Subcutaneous adipose tissue (tissue), 4 donors: ENCODE measurements around the gene PRR7. TPM values are rescaled to one million over a fixed set of nuclear protein-coding genes. Genes with fewer than 3 reads are reported as not detected.

Source experiments
- total RNA-seq, 4 donors: library from RNA; depleted of rRNA; stranded (reverse); fragments of >200 nt; gene quantifications; one replicate each; pipeline ENCODE4 v1.1.0, GENCODE V29; 2016
- TF ChIP-seq, protein P1 (sequence below): fragments of 450-650 bp; IDR thresholded peaks from one replicate; pipeline ENCODE4 v1.5.1; 2016; ENCODE audit warnings: low read depth, mild to moderate bottlenecking, control low read depth, antibody characterized with exemption, moderate library complexity

The PRR7 gene, protein sequence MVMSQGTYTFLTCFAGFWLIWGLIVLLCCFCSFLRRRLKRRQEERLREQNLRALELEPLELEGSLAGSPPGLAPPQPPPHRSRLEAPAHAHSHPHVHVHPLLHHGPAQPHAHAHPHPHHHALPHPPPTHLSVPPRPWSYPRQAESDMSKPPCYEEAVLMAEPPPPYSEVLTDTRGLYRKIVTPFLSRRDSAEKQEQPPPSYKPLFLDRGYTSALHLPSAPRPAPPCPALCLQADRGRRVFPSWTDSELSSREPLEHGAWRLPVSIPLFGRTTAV
- total RNA-seq: 1 to 10 TPM in 2 of 4 donors, under 1 TPM in 2; 0.44 to 1.4 (median 0.90) TPM

DNA sequence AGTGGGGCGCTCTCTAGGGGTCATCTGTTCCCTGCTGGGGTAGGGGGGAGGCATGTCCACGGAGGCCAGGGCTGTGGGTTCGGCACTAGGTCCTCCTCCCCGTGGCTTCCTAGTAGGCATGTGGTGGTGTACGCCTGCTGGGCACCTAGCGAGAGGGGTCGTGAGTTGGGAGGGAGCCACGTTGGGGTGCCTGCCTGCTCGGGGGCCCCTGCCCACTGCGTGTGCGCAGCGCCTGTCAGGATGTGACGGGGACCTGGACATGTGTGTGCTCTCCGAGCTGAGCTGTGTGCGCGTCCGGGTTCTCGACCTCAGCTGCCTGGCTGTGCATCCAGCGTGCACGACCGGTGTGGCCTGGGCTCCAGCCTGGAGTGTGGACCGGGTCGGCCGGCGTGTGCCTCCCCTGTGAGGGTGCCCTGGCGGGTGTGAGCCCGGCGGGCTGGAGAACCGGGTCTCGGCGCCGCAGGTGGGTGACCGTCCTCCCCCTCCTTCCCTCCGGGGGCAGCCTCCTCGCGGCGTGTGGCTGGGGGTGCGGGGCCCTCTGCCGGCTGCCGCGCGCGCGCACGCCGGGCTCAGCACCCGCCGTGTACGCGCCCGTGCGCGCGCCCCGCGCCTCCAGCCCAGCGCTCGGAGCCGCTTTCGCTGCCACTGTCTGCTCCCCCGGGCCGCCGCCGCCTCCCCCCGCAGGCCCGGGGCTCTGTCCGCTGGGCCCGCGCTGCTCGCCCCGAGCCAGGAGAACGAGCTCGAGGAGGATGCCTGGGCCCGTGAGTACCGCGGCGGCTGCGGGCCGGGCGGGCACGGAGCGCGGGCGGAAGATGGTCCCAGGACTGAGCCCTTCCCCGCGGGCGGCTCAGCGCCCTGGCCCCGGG, at the start of gene PRR7:
TSS of gene PRR7 (plus strand) at position 615 of the 866 bp plus-strand sequence. CDS start 8,254 bp downstream, outside the sequence.
- TF ChIP-seq, protein P1, sequence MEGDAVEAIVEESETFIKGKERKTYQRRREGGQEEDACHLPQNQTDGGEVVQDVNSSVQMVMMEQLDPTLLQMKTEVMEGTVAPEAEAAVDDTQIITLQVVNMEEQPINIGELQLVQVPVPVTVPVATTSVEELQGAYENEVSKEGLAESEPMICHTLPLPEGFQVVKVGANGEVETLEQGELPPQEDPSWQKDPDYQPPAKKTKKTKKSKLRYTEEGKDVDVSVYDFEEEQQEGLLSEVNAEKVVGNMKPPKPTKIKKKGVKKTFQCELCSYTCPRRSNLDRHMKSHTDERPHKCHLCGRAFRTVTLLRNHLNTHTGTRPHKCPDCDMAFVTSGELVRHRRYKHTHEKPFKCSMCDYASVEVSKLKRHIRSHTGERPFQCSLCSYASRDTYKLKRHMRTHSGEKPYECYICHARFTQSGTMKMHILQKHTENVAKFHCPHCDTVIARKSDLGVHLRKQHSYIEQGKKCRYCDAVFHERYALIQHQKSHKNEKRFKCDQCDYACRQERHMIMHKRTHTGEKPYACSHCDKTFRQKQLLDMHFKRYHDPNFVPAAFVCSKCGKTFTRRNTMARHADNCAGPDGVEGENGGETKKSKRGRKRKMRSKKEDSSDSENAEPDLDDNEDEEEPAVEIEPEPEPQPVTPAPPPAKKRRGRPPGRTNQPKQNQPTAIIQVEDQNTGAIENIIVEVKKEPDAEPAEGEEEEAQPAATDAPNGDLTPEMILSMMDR: no peak

DNA sequence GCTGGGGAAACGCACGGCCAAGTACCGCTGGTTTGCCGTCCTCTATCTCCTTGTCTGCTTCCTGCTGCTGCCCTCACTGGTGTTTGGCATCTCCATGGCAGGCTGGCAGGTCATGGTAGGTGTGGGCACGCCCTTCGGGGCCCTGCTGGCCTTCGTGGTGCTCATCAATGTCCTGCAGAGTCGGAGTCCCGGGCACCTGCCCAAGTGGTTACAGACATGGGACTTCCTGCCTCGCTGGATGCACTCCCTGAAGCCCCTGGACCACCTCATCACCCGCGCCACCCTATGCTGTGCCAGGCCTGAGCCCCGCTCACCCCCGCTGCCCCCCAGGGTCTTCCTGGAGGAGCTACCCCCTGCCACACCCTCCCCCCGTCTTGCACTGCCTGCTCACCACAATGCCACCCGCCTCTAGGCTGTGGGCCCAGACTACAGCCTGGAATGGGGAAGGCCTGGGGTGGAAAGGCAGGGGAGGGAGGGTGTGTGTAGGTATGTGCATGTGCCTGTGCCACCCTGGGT, 48.7 kb upstream of the PRR7 start:
- TF ChIP-seq, protein P1: no peak

DNA sequence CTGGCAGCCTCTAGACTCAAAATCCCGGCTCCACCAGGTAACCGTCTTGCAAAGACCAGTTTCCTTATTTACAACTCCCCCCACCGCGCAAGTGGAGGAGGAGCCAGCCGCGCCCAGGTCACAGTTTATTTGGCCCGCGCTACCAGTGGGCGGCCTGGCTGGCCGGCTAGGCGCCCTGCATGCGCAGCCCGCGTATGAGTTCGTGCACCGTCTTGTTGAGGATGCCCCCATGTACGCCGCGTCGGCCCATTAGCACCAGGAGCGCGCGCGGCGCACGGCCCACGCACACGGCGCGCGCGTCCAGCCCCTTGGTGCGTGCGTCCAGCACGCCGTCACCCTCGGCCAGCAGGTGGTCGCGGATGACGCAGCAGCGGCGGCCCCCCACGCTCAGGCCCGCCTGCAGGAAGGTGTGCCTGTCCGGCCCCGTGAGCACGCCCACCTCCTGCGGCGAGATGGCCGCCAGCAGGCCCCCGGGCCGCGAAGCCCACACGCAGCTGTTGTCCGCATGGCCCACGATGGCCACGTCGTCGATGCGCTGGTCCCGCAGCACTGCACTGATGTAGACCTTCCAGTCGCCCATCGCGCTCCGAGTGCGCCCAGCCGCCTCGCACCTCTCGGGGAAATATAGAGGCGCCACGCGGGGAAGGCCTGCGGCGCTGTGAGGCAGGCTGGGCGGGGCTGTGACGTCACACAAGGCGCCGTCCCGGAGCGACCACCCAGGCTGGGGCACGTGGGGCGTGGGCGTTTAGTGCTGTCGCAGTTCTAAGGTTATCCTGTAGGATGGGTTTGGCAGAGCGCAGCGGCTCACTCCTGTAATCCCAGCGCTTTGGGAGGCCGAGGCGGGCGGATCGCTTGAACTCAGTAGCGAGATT, 46.4 kb upstream of the PRR7 start, which contains the start of gene PFN3:
TSS of gene PFN3 (minus strand) at position 665 of the 872 bp plus-strand sequence. CDS start at position 580, 85 bp downstream.
- TF ChIP-seq, protein P1: no peak

DNA sequence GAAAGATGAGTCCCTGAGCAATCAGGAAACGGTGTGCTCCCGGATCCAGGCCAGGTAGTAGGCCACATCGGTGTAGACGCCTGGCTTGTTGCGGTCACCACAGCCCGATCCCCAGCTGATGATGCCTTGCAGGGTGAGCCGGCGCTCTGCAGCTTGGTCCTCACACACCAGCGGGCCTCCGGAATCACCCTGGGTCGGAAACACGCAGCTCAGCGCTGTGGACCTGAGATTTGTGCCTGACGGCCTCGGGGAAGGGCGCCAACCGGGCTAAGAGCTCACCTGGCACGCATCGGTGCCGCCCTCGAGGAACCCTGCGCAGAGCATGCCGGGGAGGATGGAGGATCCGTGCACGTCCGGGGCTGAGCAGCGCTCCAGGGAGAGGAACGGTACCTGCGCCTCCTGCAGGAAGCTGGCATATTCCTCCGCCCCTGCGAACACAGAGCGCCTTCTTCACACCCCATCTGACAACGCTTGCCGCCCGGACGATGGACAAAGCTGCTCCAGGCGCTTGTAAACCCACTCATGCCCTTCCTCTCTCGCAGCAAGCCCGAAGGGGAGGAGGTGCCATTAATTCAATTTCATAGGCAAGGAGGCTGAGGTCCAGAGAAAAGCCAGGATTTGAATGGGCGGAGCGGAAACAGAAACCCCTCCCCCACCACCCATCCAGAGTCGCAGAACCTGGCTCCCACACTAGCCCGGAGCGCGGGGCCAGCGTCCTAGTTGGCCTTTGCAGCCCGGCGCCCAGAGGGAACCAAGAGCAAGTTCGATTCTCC, 44.2 kb upstream of the PRR7 start:
- TF ChIP-seq, protein P1: no peak

DNA sequence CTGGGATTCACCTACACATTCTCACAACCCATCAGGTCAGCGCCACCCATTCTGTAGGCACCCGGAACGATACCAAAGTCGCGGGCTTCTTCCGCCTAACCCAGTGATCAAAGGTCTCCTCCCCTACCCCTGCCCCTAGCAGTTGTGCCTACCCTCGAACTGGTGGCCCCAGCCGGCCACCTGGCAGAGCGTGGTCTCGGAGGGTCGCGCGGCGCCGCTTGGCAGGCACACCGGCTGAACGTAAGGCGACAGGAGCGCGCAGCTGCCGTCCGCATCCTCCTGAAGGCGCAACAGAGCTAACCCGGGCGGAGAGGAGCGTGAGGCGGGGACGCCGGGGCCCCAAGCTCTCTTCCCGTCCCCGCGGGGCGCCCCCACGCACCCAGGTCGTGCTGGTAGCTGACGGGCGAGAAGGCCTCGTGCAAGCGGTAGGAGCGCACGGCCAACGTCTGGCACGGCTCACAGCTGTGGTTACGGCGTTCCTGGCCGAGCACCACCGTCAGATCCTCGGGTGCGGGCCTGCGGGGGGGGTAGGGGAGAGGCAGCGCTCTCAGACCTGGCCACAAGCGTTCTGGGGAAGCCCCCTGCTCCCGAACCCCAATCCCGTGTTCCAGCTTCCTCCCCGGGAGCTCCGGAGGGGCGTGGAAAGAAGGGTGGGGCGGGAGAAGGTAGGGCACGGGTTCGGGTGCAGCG, 43.4 kb upstream of the PRR7 start:
- TF ChIP-seq, protein P1: no peak
